MCF 10A (cell line): ENCODE results near the gene MRPS25. TPM values are rescaled to one million over a fixed set of nuclear protein-coding genes. Genes with fewer than 3 reads are reported as not detected.
A peak's percentile ranks its signal among the peaks of the same experiment; 100 is the strongest.
"Not testable (repeated sequence)": the region's sequence is repeated elsewhere in the genome, so short reads cannot be mapped to it uniquely, and the experiment has no call there.

Experiments used
- BruUV-seq: library from RNA; stranded (reverse); fragments of 400-500 nt; replicated peaks from 2 replicates; lab custom pipeline; 2021; lab: Mats Ljungman, UMichigan
- CTCF ChIA-PET: fragments of 300-600 bp; sonication (Branson Sonifier 250); formaldehyde crosslinking; extraction: SDS; loops from one replicate; lab custom pipeline; 2021; ENCODE audit warnings: antibody characterized with exemption, inconsistent platforms; lab: Yijun Ruan, JAX
- POLR2A ChIA-PET: fragments of 300-600, 350-650 bp; sonication (Branson Sonifier 250); formaldehyde crosslinking; extraction: SDS; loops from one replicate; lab custom pipeline; 2020; ENCODE audit warnings: antibody characterized with exemption, inconsistent platforms; lab: Yijun Ruan, JAX
- DNase-seq: peaks from one replicate; pipeline ENCODE4 v3.0.0-alpha.2; 2018; ENCODE audit not compliant: unreplicated experiment
- H3K27ac Mint-ChIP-seq: one replicate; pipeline ENCODE4 v1.8.0; 2022; ENCODE audit warnings: mild to moderate bottlenecking, low read depth, mixed read lengths; ENCODE audit not compliant: unreplicated experiment
- H3K27me3 Mint-ChIP-seq: one replicate; pipeline ENCODE4 v1.8.0; 2022; ENCODE audit warnings: mixed read lengths; ENCODE audit not compliant: insufficient read depth, unreplicated experiment
- H3K36me3 Mint-ChIP-seq: one replicate; pipeline ENCODE4 v1.8.0; 2022; ENCODE audit warnings: mild to moderate bottlenecking, moderate library complexity, mixed read lengths; ENCODE audit not compliant: insufficient read depth, unreplicated experiment
- H3K4me1 Mint-ChIP-seq: one replicate; pipeline ENCODE4 v1.8.0; 2022; ENCODE audit warnings: mixed read lengths; ENCODE audit not compliant: insufficient read depth, unreplicated experiment
- H3K4me3 Mint-ChIP-seq: one replicate; pipeline ENCODE4 v1.8.0; 2022; ENCODE audit warnings: mild to moderate bottlenecking, moderate library complexity, mixed read lengths; ENCODE audit not compliant: unreplicated experiment
- H3K9me3 Mint-ChIP-seq: one replicate; pipeline ENCODE4 v1.8.0; 2022; ENCODE audit warnings: mixed read lengths; ENCODE audit not compliant: unreplicated experiment
- CTCF ChIP-seq: fragments of 200-600 bp; IDR thresholded peaks from one replicate; pipeline ENCODE4 v1.8.0; 2022; ENCODE audit warnings: antibody characterized with exemption, mild to moderate bottlenecking; ENCODE audit not compliant: unreplicated experiment
- intact Hi-C: fragments of 100-400 bp; cut with micrococcal nuclease; formaldehyde crosslinking; loops from 2 replicates; pipeline ENCODE4 v1.14.1; 2022
- total RNA-seq: library from RNA; stranded (reverse); gene quantifications from 2 replicates; pipeline ENCODE4 v1.2.3, GENCODE V29; 2022

MRPS25 gene
- total RNA-seq, 1 experiment from 2014 or later: 87.2 TPM

- intact Hi-C loops: no loop called here
- H3K9me3 Mint-ChIP-seq: no peaks in the 10 kb centered on the region
- H3K27ac Mint-ChIP-seq: no peak overlapping the region
- no peak overlapping the region for H3K4me3 Mint-ChIP-seq
- BruUV-seq: no TSS peak
- H3K27me3 Mint-ChIP-seq: no peaks in the 10 kb centered on the region
- no peak for TF ChIP-seq CTCF
- peaks cover 6% of the 10 kb centered on the region for H3K4me1 Mint-ChIP-seq
- CTCF ChIA-PET: interaction anchor here (1.1 to 1.3 kb wide), 2 partner anchors 26 to 90 kb away, joined by 3 to 7 read pairs; no protein-coding TSS in a partner anchor
- H3K36me3 Mint-ChIP-seq: peaks cover 63% of the 10 kb centered on the region
- POLR2A ChIA-PET: no interaction called here
- no peak for DNase-seq
Measured at GRCh38 chr3:15011174-15011573, 53.9 kb downstream of the MRPS25 start.

GRCh38 chr3:15010664-15011063 lies 54.5 kb downstream of the MRPS25 start:
- Mint-ChIP-seq H3K4me1 (peaks cover 6% of the 10 kb centered on the region), H3K27me3 (no peaks in the 10 kb centered on the region), H3K36me3 (peaks cover 61% of the 10 kb centered on the region), H3K27ac (no peak overlapping the region), H3K9me3 (no peaks in the 10 kb centered on the region), H3K4me3 (no peak overlapping the region)
- no TSS peak for BruUV-seq
- ChIA-PET POLR2A (no interaction called here), CTCF (interaction anchor here (0.6 to 1.3 kb wide), 3 partner anchors 26 to 219 kb away, joined by 3 to 7 read pairs (median 3); no protein-coding TSS in a partner anchor)
- no peak for DNase-seq
- intact Hi-C loops: no loop called here
- TF ChIP-seq CTCF: no peak

- ChIA-PET CTCF (no interaction called here), POLR2A (interaction anchor here (1.2 kb wide), 1 partner anchor 42 kb away, joined by 3 read pairs; no protein-coding TSS in a partner anchor)
- Mint-ChIP-seq H3K27ac (no peak overlapping the region), H3K4me3 (no peak overlapping the region), H3K36me3 (peaks cover 50% of the 10 kb centered on the region), H3K4me1 (peaks cover 6% of the 10 kb centered on the region), H3K27me3 (no peaks in the 10 kb centered on the region), H3K9me3 (no peaks in the 10 kb centered on the region)
- DNase-seq: no peak
- BruUV-seq: no TSS peak
- no peak for TF ChIP-seq CTCF
- intact Hi-C loops: no loop called here
Measured at GRCh38 chr3:15009167-15009566, 55.9 kb downstream of the MRPS25 start.

GRCh38 chr3:15007681-15008141 lies 57.4 kb downstream of the MRPS25 start:
- no TSS peak for BruUV-seq
- H3K27me3 Mint-ChIP-seq: no peaks in the 10 kb centered on the region
- intact Hi-C loops: no loop called here
- H3K9me3 Mint-ChIP-seq: no peaks in the 10 kb centered on the region
- peaks cover 50% of the 10 kb centered on the region for H3K36me3 Mint-ChIP-seq
- POLR2A ChIA-PET: interaction anchor here (1.2 kb wide), 1 partner anchor 44 kb away, joined by 3 read pairs; no protein-coding TSS in a partner anchor
- peaks cover 6% of the 10 kb centered on the region for H3K4me1 Mint-ChIP-seq
- peak; percentile 8 for DNase-seq
- no peak for TF ChIP-seq CTCF
- CTCF ChIA-PET: interaction anchor here (0.6 kb wide), 1 partner anchor 198 kb away, joined by 3 read pairs; no protein-coding TSS in a partner anchor
- no peak overlapping the region for H3K27ac Mint-ChIP-seq
- H3K4me3 Mint-ChIP-seq: no peak overlapping the region

GRCh38 chr3:14999182-14999581 lies 65.9 kb downstream of the MRPS25 start:
- H3K4me3 Mint-ChIP-seq, H3K9me3 Mint-ChIP-seq, CTCF ChIA-PET, H3K27me3 Mint-ChIP-seq, intact Hi-C loops, H3K4me1 Mint-ChIP-seq, H3K27ac Mint-ChIP-seq, BruUV-seq, DNase-seq: not testable (repeated sequence)
- POLR2A ChIA-PET: interaction anchor here (0.8 kb wide), 1 partner anchor 388 kb away, joined by 3 read pairs; no protein-coding TSS in a partner anchor
- H3K36me3 Mint-ChIP-seq: peaks cover 28% of the 10 kb centered on the region
